GM18508 (cell line): ENCODE results near the gene CASP9.
"Not testable (repeated sequence)": the region's sequence is repeated elsewhere in the genome, so short reads cannot be mapped to it uniquely, and the experiment has no call there.

Experiments
- ATAC-seq: cut with Tn5 transposase; IDR thresholded peaks from one replicate; pipeline ENCODE4 v1.9.1; 2021; ENCODE audit warnings: moderate number of reproducible peaks; ENCODE audit not compliant: insufficient read depth, unreplicated experiment

CASP9 gene

DNA sequence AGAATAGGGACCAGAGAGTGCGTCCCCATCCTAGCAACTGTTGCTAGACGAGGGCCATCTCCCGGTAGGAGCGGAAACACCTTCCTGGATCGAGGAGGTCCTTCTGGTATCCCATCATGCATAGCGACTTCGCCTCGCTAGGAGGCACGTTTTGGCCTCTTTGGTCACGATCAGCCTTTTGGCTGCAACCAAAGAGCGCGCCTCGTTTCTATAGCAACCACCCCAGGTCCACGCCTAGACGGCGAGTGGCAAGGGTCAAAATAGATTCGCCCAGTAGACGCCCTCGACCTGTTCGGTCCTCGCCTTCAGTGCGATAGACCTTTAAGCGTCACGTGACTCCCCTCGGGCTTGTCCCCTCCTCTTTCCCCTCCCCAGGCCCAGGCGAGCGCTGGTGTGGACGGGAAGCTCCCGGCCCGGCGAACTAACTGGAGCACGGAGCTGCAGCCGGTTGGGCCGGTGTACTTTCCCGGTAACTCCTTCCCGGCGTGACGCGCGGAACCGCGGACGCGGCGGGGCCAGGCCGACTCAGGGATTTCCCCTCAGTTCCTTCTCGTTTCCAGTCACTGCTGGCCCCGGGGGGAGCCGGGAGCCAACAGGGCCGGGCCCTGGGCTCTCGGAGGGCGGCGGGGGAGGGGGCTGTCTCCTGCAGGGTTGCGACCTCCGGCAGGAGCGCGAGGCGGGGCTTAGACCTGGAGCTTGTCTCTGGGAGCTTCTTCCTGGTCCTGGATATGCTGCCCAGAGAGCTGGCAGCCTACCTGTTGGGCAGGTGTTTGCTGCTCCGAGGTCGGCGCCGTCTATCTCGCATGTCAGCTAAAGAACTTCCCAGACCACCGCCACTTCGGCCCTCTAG is 2.7 kb upstream of the CASP9 start, which contains the start of gene DNAJC16:
Gene DNAJC16 (plus strand): TSS at position 359 of the 850 bp plus-strand sequence. CDS start 2,258 bp downstream, outside the sequence.
- peak; percentile 60 for ATAC-seq

DNA sequence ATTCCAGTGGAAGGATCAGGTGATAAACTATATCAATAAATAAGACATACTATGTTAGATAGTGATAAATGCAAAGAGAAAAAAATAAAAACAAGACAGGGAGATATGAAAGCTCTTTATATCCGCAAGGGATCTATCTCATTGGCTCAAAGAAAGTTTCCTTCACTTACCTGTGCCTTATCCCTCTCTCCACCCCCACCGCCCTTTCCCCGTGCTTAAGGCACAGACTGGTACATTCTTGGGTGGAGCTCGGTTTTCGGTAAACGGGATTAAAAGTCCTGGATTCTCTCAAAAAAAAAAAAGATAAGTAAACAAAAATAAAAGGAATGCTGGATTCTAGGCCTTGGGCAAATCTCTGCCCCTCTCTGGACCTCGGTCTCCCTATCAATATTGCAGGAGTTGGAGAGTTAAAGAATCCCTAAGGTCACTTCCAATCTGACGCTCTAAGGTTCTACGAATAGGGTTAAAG is 2.0 kb upstream of the CASP9 start:
- no peak for ATAC-seq

- no peak for ATAC-seq
These were observed 1.3 kb upstream of the CASP9 start for GRCh38 chr1:15525050-15526020.

GRCh38 chr1:15524283-15525049 is 451 bp upstream of the CASP9 start:
- no peak for ATAC-seq

DNA sequence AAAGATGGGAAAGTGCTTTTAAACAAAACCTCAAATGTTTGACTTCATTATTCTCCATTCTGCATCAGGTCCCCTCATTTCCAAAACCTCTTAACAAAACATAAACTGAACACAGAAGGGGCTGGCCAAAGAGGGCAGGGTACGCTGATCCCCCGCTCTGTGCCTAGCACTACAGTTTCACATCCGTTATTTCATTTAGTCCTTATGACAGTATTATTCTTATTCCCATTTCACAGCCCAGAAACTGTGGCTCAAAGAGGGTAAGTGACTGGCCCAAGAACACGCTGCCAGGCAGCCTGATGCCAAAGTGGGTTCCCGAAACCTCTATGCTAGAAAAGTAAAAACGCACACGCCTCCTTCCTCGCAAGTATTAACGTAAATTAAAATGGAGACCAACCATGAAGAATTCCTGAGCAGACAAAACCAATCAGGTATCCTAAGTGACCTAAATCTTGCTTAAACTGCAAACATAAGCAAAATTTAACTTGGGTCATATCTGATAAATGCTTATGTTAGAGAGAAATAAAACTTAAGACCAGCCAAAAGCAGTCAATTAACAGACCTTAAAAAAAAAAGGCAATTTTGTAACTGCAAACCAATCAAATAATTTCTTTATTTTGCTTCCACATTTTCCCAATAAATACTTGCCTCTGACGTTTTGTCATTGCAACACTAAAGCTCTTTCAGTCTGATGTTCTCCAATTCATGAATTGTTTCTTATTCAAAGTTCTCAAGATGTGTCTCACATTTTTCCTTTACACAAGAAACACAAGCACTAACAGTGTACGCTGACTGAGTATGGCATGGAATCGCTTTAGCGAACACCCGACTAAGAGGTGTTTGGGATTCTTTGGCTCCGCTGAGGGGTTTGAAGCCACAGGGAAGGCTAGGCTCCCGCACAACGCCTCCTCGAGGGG is 653 bp downstream of the CASP9 start:
- no peak for ATAC-seq

GRCh38 chr1:15522551-15522950 is 1.5 kb downstream of the CASP9 start:
- no peak for ATAC-seq

GRCh38 chr1:15521206-15521906 is 2.7 kb downstream of the CASP9 start:
- not testable (repeated sequence) for ATAC-seq

DNA sequence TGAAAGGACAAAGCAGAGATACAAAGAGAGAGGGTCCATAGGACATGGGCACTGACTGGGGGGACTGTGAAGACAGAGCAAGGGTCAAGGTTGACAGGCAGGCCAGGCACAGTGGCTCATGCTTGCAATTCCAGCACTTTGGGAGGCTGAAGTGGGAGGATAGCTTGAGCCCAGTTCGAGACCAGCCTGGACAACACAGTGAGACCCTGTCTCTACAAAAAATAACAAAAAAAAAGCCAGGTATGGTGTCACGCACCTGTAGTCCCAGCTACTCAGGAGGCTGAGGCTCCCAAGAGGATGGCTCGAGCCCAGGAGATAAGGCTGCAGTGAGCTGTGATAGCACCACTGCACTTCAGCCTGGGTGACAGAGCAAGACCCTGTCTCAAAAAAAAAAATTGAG is 4.4 kb downstream of the CASP9 start:
- no peak for ATAC-seq

DNA sequence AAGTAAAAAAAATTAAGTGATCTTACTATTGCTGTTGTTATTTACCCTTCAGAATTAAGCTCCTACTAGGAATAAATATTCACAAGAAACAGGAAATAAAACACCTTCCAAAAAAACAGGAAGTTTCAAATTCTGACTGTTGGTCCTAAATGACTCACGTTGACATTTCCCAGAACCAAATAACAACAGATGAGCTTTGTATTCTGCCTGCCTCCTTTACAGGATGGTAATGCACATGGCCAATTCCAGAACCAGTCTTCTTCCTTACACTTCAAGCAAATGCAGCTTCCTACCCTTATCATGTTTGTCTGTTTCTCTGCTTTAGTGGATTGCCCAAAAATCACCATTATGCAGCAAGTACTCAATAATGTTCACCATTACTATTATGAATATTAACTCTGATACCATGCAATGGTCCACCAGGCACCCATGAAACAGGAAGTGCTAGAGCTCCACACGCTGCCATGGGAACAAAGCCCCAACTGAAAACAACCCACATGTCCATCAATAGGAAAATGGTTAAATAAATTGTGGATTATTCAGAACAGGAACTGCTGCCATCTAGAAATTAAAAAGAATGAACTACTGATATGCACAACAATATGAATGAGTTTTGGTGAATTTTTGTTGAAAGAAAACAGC is 8.9 kb downstream of the CASP9 start:
- ATAC-seq = no peak

GRCh38 chr1:15514557-15514956 is 9.5 kb downstream of the CASP9 start:
- ATAC-seq = not testable (repeated sequence)

GRCh38 chr1:15513919-15514318 is 10.1 kb downstream of the CASP9 start:
- no peak for ATAC-seq

- ATAC-seq = no peak
These were observed 10.8 kb downstream of the CASP9 start for GRCh38 chr1:15513192-15513591.

GRCh38 chr1:15510611-15511405 is 13.2 kb downstream of the CASP9 start:
- no peak for ATAC-seq

DNA sequence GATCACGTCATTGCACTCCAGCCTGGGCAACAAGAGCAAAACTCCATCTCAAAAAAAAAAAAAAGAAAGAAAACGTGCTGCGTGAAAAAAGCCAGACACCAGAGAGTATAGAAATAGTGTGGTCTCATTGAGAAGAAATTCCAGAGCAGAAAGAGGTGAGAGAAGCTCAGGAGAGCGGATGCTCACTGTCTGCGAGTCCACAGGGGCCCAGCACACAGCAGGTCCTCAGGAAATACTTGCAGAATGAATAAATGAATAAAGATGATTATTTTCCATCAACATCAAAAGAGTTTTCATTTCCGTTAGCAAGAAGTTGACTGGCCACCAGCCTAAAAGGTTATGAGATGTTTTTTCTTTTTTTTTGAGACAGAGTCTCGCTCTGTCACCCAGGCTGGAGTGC is 14.4 kb downstream of the CASP9 start:
- ATAC-seq = no peak

- no peak for ATAC-seq
These were observed 15.1 kb downstream of the CASP9 start for GRCh38 chr1:15508700-15509487.

DNA sequence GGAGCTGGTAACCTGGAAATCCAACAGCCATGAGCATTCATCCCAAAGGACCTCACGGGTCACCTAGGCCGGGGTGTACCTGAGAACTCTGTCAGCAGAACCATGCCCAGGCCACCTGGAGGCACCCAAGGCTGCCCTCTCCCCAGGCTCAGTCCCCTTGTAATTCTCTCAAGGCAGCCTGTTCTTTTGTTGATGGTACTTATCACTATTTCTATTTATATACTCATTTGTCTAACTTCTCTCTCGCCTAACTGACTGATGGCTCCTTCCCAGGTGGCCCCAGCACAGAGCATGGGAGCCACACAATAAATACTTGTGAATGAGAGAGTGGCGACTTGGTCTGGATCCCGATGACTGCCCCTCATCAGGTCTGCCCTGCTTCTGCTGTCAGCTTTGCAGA is 16.7 kb downstream of the CASP9 start:
- no peak for ATAC-seq
